Left colon (tissue), 2 donors: ENCODE measurements around the gene CLCF1. TPM values are rescaled to one million over a fixed set of nuclear protein-coding genes. Genes with fewer than 3 reads are reported as not detected.

Source experiments
- ATAC-seq: fragments of 200-7000 bp; cut with Tn5 transposase; one replicate; pipeline ENCODE4 v1.9.1; 2020; ENCODE audit warnings: mild to moderate bottlenecking, moderate library complexity
- DNase-seq, 2 donors: peaks; one replicate each; pipeline ENCODE4 v3.0.0-alpha.2; 2020
- intact Hi-C, 2 donors: fragments of 100-400 bp; cut with DNase I in 1 of 2; cut with micrococcal nuclease in 1 of 2; formaldehyde crosslinking; loops; one replicate each; pipeline versions ENCODE4 v1.11.2 to v1.14.0; 2022; cut with DNase I, micrococcal nuclease
- total RNA-seq, 2 donors: library from RNA; stranded (reverse); fragmentation: NEBNext Ultra II Directional; extraction: Animal tissue kit (Norgen Biotek cat#: 25700); gene quantifications; one replicate each; pipeline ENCODE4 v1.2.1, GENCODE V29; 2021
- donor health status: DM: no; HTN: no; CAD: no.
- donor health status: DM: yes; HTN: yes; CAD: no.

The CLCF1 gene
- total RNA-seq, 2 donors from 2014 or later = 2.2 to 2.4 TPM

GRCh38 chr11:67398661-67399563, 25.5 kb upstream of the CLCF1 start:
- intact Hi-C loops = loop anchor here in 1 of 2 donors (10.0 kb wide), 1 partner anchor 106 kb away; the partner anchor contains the start of genes CDK2AP2 and PITPNM1
- DNase-seq (no peak), ATAC-seq (no peak)

GRCh38 chr11:67397986-67398660, 24.7 kb upstream of the CLCF1 start:
- DNase-seq (no peak), ATAC-seq (no peak)
- intact Hi-C loops = loop anchor here in 1 of 2 donors (10.0 kb wide), 1 partner anchor 107 kb away; the partner anchor contains the start of genes CDK2AP2 and PITPNM1

GRCh38 chr11:67397536-67397935, 24.1 kb upstream of the CLCF1 start:
- ATAC-seq = no peak
- no peak for DNase-seq
- intact Hi-C loops = loop anchor here in 1 of 2 donors (10.0 kb wide), 1 partner anchor 107 kb away; the partner anchor contains the start of genes CDK2AP2 and PITPNM1

GRCh38 chr11:67396587-67397389, 23.4 kb upstream of the CLCF1 start:
- ATAC-seq (no peak), DNase-seq (no peak)
- intact Hi-C loops = loop anchor here in 1 of 2 donors (10.0 kb wide), 1 partner anchor 108 kb away; the partner anchor contains the start of genes CDK2AP2 and PITPNM1

- ATAC-seq (no peak), DNase-seq (no peak)
- intact Hi-C loops = loop anchor here in 1 of 2 donors (10.0 kb wide), 1 partner anchor 109 kb away; the partner anchor contains the start of genes CDK2AP2 and PITPNM1
These were observed 22.8 kb upstream of the CLCF1 start for GRCh38 chr11:67396259-67396581.

- intact Hi-C loops = loop anchor here in 1 of 2 donors (10.0 kb wide), 1 partner anchor 109 kb away; the partner anchor contains the start of genes CDK2AP2 and PITPNM1
- DNase-seq (no peak), ATAC-seq (no peak)
These were observed 22.3 kb upstream of the CLCF1 start for GRCh38 chr11:67395555-67396258.

- no peak for ATAC-seq
- intact Hi-C loops = loop anchor here in 1 of 2 donors (10.0 kb wide), 1 partner anchor 111 kb away; the partner anchor contains the start of genes CDK2AP2 and PITPNM1
- no peak for DNase-seq
These were observed 20.6 kb upstream of the CLCF1 start for GRCh38 chr11:67393990-67394389.

GRCh38 chr11:67393437-67393836, 20.0 kb upstream of the CLCF1 start:
- intact Hi-C loops = loop anchor here in 1 of 2 donors (10.0 kb wide), 1 partner anchor 111 kb away; the partner anchor contains the start of genes CDK2AP2 and PITPNM1
- no peak for ATAC-seq
- DNase-seq = no peak

- intact Hi-C loops = loop anchor here in 1 of 2 donors (10.0 kb wide), 1 partner anchor 113 kb away; the partner anchor contains the start of genes CDK2AP2 and PITPNM1
- ATAC-seq (peak; percentile 17), DNase-seq (no peak)
These were observed 18.9 kb upstream of the CLCF1 start for GRCh38 chr11:67392183-67392715.

GRCh38 chr11:67391304-67392182, 18.1 kb upstream of the CLCF1 start, which contains the start of gene RAD9A:
TSS of gene RAD9A (plus strand) at chr11:67391986. CDS start at chr11:67392045, 59 bp downstream.
- peak; percentile 84 for ATAC-seq
- DNase-seq = peak; percentile 96 to 98
- intact Hi-C loops = loop anchor here in 1 of 2 donors (10.0 kb wide), 1 partner anchor 113 kb away; the partner anchor contains the start of genes CDK2AP2 and PITPNM1

- DNase-seq (no peak), ATAC-seq (peak; percentile 16)
- intact Hi-C loops = loop anchor here in 1 of 2 donors (10.0 kb wide), 1 partner anchor 114 kb away; the partner anchor contains the start of genes CDK2AP2 and PITPNM1
These were observed 17.5 kb upstream of the CLCF1 start for GRCh38 chr11:67390947-67391303.

- ATAC-seq = peak; percentile 30
- intact Hi-C loops = no loop called here
- DNase-seq = peak; percentile 62 to 76
These were observed 16.1 kb upstream of the CLCF1 start for GRCh38 chr11:67389477-67389876.

GRCh38 chr11:67387518-67387917, 14.1 kb upstream of the CLCF1 start:
- no peak for DNase-seq
- intact Hi-C loops = no loop called here

GRCh38 chr11:67387069-67387468, 13.7 kb upstream of the CLCF1 start:
- no peak for ATAC-seq
- DNase-seq = no peak
- intact Hi-C loops = no loop called here

More at GRCh38 chr11:67387518-67387917, 14.1 kb upstream of the CLCF1 start:
- no peak for ATAC-seq

GRCh38 chr11:67384851-67385366, 11.5 kb upstream of the CLCF1 start:
- no peak for ATAC-seq

More at GRCh38 chr11:67384851-67385366, 11.5 kb upstream of the CLCF1 start:
- DNase-seq = no peak
- intact Hi-C loops = loop anchor here in 1 of 2 donors (5.0 kb wide), 1 partner anchor 38 kb away; no protein-coding TSS in a partner anchor
